Sigmoid colon (tissue), 4 donors: Measurements from ENCODE around the gene ATP1A2.

Experiments
- CTCF ChIP-seq, 4 experiments: fragments of 450-650 bp in 3 of 4; fragments of 200-600 bp in 1 of 4; IDR thresholded peaks; one replicate each; pipeline ENCODE4 v1.5.1; 2016 to 2019; ENCODE audit warnings: antibody characterized with exemption in 4 of 4, mild to moderate bottlenecking in 3 of 4, moderate library complexity in 2 of 4
- POLR2A ChIP-seq, 2 donors: fragments of 450-650 bp; IDR thresholded peaks; one replicate each; pipeline ENCODE4 v1.6.1; 2016; ENCODE audit warnings: antibody characterized with exemption in 2 of 2, mild to moderate bottlenecking in 2 of 2, moderate library complexity in 2 of 2
- POLR2AphosphoS5 ChIP-seq, 4 donors: sonication (generic); formaldehyde crosslinking; IDR thresholded peaks; one replicate each; pipeline ENCODE4 v1.6.1; 2017; ENCODE audit warnings: antibody characterized with exemption in 4 of 4

GRCh38 chr1:160084771-160085321 is 30.7 kb upstream of the ATP1A2 start:
- TF ChIP-seq POLR2A (IDR thresholded peaks at IDR 0.05) (no peak), CTCF (IDR thresholded peaks at IDR 0.05) (no peak), POLR2AphosphoS5 (IDR thresholded peaks at IDR 0.05) (no peak)
